HG02840 (cell line): ENCODE data around the gene FSTL4.

Experiments
- ATAC-seq: cut with Tn5 transposase; IDR thresholded peaks from one replicate; pipeline ENCODE4 v1.9.1; 2021; ENCODE audit warnings: mild to moderate bottlenecking, moderate library complexity, moderate number of reproducible peaks; ENCODE audit not compliant: unreplicated experiment, low FRiP score

Gene FSTL4

GRCh38 chr5:133372293-133372937 is 239.9 kb downstream of the FSTL4 start:
- ATAC-seq = no peak

- ATAC-seq = no peak
Observed at GRCh38 chr5:133371371-133372155, 240.8 kb downstream of the FSTL4 start.

GRCh38 chr5:133370904-133371303 is 241.4 kb downstream of the FSTL4 start:
- ATAC-seq = no peak

- no peak for ATAC-seq
Observed at GRCh38 chr5:133370036-133370831, 242.1 kb downstream of the FSTL4 start.

- no peak for ATAC-seq
Observed at GRCh38 chr5:133368916-133369783, 243.2 kb downstream of the FSTL4 start.

- ATAC-seq = no peak
Observed at GRCh38 chr5:133367984-133368383, 244.4 kb downstream of the FSTL4 start.

- ATAC-seq = no peak
Observed at GRCh38 chr5:133367071-133367786, 245.1 kb downstream of the FSTL4 start.

- ATAC-seq = no peak
Observed at GRCh38 chr5:133366438-133366837, 245.9 kb downstream of the FSTL4 start.

GRCh38 chr5:133365738-133366137 is 246.6 kb downstream of the FSTL4 start:
- no peak for ATAC-seq

- ATAC-seq = no peak
Observed at GRCh38 chr5:133364936-133365707, 247.2 kb downstream of the FSTL4 start.

GRCh38 chr5:133363807-133364587 is 248.3 kb downstream of the FSTL4 start:
- no peak for ATAC-seq

- no peak for ATAC-seq
Observed at GRCh38 chr5:133362438-133362837, 249.9 kb downstream of the FSTL4 start.

- no peak for ATAC-seq
Observed at GRCh38 chr5:133361922-133362321, 250.4 kb downstream of the FSTL4 start.

- no peak for ATAC-seq
Observed at GRCh38 chr5:133360693-133361472, 251.5 kb downstream of the FSTL4 start.

GRCh38 chr5:133359861-133360260 is 252.5 kb downstream of the FSTL4 start:
- ATAC-seq = no peak

- no peak for ATAC-seq
Observed at GRCh38 chr5:133358271-133358670, 254.1 kb downstream of the FSTL4 start.

GRCh38 chr5:133357758-133358157 is 254.6 kb downstream of the FSTL4 start:
- ATAC-seq = no peak
